Endothelial cell of umbilical vein (primary cell): ENCODE measurements around the gene FMNL1.

Source experiments
- EZH2 ChIP-seq: IDR thresholded peaks from 2 replicates; pipeline ENCODE4 v1.6.1; 2012; ENCODE audit warnings: borderline replicate concordance, low read depth, mild to moderate bottlenecking, moderate library complexity, low read length, inconsistent platforms; ENCODE audit not compliant: severe bottlenecking
- JUN ChIP-seq: IDR thresholded peaks from 2 replicates; pipeline ENCODE4 v1.6.1; 2011; ENCODE audit warnings: borderline replicate concordance, low read depth; ENCODE audit not compliant: insufficient read length, insufficient read depth
- MYC ChIP-seq: IDR thresholded peaks from one replicate; pipeline ENCODE4 v1.6.1; 2011; ENCODE audit warnings: mild to moderate bottlenecking, low read depth, low read length
- POLR2A ChIP-seq: IDR thresholded peaks from 2 replicates; pipeline ENCODE4 v1.6.1; 2012; ENCODE audit warnings: low read depth, mild to moderate bottlenecking, control low read depth, low read length
- TF ChIP-seq, protein P1 (sequence below), 2 donors: IDR thresholded peaks; 1 replicate in 1 of 2; 2 replicates in 1 of 2; pipeline ENCODE4 v1.5.1; 2011; ENCODE audit warnings: low read length in 2 of 2, mild to moderate bottlenecking in 2 of 2, moderate library complexity in 2 of 2, control low read depth in 1 of 2, inconsistent platforms in 1 of 2, low read depth in 1 of 2; ENCODE audit not compliant: insufficient read depth in 1 of 2; ENCODE audit errors: extremely low read depth in 1 of 2
- TF ChIP-seq, protein P2 (sequence below): IDR thresholded peaks from 2 replicates; pipeline ENCODE4 v1.6.1; 2011; ENCODE audit not compliant: insufficient read depth, insufficient read length

DNA sequence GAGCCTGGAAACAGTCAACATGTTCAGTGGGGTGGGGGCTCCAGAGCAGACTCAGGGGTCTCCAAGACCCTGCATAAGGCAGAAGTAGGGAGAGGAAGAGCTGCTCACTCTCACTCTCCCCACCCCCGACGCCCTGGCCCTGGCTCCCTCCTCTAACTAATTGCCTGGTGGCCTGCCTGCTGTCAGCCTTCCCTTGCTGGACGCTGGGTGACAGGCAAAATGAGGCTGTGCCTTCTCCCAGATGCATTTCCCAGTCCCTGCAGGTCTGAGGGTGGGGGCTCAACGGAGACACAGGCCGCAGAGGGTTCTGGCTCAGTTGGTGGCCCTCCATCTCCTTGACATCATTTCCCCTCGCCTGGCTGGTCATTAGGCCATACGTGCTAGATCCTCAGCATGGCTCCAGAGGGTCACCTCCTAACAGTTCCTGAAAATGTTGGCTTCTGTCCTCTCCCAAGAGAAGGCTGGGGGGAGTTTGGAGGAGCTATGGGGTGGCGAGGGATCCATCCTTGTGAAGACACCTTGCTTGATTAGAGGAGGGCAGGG, 1.4 kb downstream of the FMNL1 start:
- TF ChIP-seq, protein P1, sequence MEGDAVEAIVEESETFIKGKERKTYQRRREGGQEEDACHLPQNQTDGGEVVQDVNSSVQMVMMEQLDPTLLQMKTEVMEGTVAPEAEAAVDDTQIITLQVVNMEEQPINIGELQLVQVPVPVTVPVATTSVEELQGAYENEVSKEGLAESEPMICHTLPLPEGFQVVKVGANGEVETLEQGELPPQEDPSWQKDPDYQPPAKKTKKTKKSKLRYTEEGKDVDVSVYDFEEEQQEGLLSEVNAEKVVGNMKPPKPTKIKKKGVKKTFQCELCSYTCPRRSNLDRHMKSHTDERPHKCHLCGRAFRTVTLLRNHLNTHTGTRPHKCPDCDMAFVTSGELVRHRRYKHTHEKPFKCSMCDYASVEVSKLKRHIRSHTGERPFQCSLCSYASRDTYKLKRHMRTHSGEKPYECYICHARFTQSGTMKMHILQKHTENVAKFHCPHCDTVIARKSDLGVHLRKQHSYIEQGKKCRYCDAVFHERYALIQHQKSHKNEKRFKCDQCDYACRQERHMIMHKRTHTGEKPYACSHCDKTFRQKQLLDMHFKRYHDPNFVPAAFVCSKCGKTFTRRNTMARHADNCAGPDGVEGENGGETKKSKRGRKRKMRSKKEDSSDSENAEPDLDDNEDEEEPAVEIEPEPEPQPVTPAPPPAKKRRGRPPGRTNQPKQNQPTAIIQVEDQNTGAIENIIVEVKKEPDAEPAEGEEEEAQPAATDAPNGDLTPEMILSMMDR (IDR thresholded peaks at IDR 0.05; ENCODE audit: extremely low read depth in 1 of 2, insufficient read depth in 1 of 2, low read depth in 1 of 2, low read length in 2 of 2): no peak
- TF ChIP-seq POLR2A (no peak), EZH2 (no peak), MYC (no peak), JUN (no peak)
- TF ChIP-seq, protein P2, sequence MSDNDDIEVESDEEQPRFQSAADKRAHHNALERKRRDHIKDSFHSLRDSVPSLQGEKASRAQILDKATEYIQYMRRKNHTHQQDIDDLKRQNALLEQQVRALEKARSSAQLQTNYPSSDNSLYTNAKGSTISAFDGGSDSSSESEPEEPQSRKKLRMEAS: no peak
